HG02571 (cell line): ENCODE data around the gene SPOCK3.

ENCODE experiments used
- ATAC-seq: cut with Tn5 transposase; IDR thresholded peaks from one replicate; pipeline ENCODE4 v1.9.1; 2021; ENCODE audit warnings: mild to moderate bottlenecking, moderate library complexity; ENCODE audit not compliant: unreplicated experiment

Gene SPOCK3

DNA sequence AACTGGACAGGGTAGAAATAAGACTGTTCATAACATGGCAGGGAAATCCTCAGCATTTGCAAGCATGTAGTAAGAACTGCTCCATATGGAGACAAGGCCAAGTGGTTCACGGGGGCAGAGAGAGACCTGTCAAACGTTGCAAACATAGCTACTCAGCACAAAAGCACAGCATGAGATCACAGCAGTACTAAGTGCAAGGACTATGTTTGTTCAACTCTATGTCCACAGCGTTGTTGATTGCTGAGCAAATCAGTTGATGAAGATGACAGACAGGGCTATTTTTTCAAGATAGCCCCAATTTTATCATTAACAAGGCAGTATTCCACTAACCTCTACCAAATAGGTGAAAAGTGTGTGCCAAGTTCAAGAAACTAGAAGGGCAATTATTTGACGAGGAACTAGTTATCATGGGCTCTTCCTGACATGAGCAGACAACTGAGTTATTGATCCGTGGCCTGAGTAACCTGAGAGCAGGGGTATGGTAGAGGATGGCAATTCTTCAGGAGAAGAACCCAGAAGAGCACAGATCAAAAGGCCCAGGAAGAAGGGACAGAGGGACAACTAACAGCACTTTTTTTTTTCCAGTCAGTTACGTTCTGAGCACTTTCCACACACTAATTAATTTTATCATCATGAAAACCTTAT lies 57.4 kb downstream of the SPOCK3 start:
- no peak for ATAC-seq

- ATAC-seq: no peak
Measured at GRCh38 chr4:167171928-167172327, 62.4 kb downstream of the SPOCK3 start.

- ATAC-seq: no peak
Measured at GRCh38 chr4:167168611-167169010, 65.7 kb downstream of the SPOCK3 start.

- no peak for ATAC-seq
Measured at GRCh38 chr4:167150587-167150986, 83.7 kb downstream of the SPOCK3 start.

GRCh38 chr4:167144605-167145004 lies 89.7 kb downstream of the SPOCK3 start:
- ATAC-seq: no peak

DNA sequence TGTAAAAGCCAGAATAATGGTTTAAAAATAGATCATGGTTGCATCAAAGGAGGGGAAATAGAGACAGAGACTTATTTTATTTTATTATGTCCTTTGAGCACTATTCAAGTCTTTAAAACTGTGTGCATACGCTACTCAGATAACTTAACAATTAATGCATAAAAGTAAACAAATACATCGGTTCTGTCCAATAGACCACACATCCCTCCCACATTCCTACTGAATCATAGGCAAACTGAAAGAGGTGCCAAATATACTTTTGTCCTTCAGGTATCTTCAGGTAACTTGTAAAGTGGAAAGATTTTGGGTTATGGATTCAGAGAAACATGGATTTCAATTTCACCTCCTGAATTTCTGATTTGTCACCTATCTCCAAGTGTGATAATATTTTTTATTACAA lies 91.3 kb downstream of the SPOCK3 start:
- no peak for ATAC-seq

DNA sequence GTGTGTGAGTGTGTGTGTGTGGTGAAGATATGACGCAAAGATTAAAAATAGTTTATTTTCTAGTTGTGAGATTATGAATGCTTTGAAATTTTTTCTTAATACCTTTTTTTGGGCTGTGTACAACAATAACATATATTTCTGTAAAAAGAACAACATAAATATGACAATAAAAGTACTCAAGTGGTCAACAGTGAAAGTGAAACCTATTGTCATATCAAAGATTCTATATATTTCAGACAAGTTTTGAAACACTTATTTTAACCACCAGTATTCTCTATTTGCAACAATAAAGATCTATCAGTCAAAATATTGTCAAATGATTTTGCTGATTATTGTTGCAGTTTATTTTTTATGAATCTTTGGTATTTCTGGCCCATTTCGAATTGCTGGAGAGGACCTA lies 98.0 kb downstream of the SPOCK3 start:
- no peak for ATAC-seq

- no peak for ATAC-seq
Measured at GRCh38 chr4:167129146-167129545, 105.1 kb downstream of the SPOCK3 start.

GRCh38 chr4:167119392-167119791 lies 114.9 kb downstream of the SPOCK3 start:
- no peak for ATAC-seq

GRCh38 chr4:167117273-167117672 lies 117.0 kb downstream of the SPOCK3 start:
- ATAC-seq: no peak

DNA sequence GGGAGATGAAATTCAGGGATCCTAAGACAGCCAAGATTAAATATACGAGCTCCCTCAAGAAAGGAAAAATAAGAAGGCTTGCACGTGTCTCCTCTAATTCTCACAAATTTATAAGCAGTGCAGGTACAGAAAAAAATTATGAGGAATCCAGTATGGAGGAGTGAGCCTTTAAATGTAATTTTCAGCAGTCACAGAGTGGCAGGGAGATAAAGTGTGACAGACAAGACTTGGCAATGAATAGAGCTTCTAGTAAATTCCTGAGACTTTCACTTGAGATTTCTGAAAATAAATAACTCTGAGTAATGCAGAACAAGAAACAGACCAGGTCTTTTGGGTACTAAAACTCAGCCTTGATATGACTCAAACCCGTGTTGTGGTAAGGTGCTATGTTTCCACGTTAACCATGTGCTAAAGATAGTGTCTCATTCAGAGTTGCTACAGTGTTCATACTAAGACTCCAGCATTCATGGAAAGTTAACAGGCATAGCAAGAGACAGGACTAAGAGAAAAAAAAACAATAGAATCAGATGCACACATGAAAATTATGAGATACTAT lies 119.8 kb downstream of the SPOCK3 start:
- no peak for ATAC-seq

DNA sequence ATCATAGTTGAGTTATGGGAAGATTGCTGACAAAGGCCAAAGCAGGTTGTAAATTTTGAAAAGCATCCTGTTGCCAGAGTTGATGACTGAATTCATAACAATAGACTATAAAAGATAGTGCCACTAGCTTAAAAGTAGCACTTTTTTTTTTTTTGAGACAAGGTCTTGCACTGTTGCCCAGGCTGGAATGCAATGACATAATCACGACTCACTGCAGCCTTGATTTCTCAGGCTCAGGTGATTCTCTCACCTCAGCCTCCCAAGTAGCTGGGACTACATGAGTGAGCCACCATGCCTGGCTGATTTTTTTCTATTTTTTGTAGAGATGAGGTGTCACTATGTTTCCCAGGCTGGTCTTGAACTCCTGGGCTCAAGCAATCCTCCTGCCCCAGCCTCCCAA lies 122.7 kb downstream of the SPOCK3 start:
- ATAC-seq: no peak

DNA sequence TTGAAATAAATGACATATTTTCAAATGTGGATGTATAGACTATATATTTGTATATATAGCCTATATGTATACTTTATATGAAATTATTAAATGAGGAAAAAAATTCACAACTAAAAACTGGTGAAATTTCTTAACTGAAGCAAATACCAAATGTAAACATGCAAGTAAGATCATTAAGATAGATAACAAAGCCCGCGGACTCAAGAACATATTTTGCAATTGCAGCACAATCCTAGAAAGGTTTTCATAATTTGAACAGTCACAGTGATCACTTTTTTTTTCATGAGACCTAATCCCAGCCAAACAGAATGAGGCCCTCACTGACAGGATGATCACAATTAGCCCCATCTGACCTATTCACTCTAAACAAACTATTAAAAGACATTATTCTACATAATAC lies 123.2 kb downstream of the SPOCK3 start:
- ATAC-seq: no peak

- no peak for ATAC-seq
Measured at GRCh38 chr4:167109859-167110258, 124.4 kb downstream of the SPOCK3 start.

DNA sequence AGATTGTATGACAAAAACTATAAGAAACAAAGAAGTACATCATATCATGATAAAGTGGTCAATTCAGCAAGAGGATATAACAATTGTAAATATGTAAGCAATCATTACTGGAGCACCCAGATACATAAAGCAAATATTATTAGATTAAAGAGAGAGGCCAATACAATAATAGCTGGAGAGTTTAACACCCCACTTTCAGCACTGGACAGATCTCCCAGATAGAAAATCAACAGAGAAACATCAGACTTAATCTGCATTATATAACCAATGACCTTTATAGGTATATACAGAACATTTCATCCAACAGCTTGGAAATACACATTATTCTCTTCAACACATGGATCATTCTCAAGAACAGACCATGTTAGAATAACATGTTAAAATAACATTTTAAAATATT lies 128.4 kb downstream of the SPOCK3 start:
- no peak for ATAC-seq

DNA sequence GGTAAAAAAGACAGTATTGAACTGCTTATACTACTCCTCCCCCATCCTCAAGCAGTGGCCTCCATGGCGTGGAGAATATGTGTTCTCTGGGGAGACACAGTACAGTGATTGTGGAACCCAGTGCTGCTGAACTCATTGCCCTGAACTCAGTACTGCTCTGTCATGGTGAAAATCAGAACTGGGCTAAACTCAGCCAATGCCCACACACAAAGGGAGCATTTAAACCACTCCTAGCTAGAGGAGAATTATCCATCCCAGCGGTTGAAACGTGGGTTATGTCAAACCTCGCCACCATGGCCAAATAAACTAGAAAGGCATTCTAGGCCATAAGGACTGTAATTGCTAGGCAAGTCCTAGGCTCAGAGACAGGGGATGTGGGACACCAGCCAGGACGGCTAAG lies 131.8 kb downstream of the SPOCK3 start:
- no peak for ATAC-seq

DNA sequence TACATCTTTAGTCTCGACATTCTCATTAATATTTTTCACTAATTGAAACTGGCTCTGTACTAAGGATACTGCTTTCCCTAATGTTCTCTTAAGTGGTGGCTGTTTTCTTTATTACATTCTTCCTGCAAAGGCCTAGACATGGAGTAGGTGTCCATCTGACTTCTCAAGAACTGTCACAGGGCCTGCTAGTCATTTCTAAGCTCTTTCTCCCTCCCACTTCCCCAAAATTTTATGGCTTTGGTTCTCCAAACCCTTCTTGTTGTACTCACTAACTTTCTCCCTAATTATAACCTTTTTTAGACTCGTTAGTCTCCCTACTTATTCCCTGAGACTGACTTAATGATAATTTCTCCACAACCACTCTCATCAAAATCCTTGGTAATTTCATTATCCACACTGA lies 133.3 kb downstream of the SPOCK3 start:
- no peak for ATAC-seq

GRCh38 chr4:167100120-167100519 lies 134.2 kb downstream of the SPOCK3 start:
- no peak for ATAC-seq

DNA sequence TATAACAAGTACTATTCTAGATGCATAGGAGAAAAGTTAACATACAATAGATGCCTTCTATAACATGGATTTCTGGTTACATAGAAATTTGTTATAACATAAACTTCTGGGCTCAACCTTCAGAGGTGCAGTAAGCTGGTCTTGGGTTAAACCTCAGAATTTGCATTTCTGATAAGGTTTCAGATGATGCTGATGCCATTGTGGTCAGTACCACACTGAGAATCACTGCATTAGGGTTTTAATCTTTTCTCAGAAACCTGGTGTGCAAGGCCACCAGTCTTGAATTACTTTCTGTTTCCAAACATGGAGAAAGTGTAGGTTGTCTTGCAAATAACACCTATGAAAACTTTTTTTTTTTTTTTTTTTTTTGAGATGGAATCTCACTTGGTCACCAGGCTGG lies 146.2 kb downstream of the SPOCK3 start:
- no peak for ATAC-seq

- ATAC-seq: no peak
Measured at GRCh38 chr4:167084321-167084720, 150.0 kb downstream of the SPOCK3 start.

GRCh38 chr4:167079762-167080161 lies 154.5 kb downstream of the SPOCK3 start:
- no peak for ATAC-seq

- no peak for ATAC-seq
Measured at GRCh38 chr4:167052631-167053091, 181.6 kb downstream of the SPOCK3 start.

- no peak for ATAC-seq
Measured at GRCh38 chr4:167049257-167049656, 185.0 kb downstream of the SPOCK3 start.
